Panc1 (cell line): ENCODE results near the gene STK26. TPM values are rescaled to one million over a fixed set of nuclear protein-coding genes. Genes with fewer than 3 reads are reported as not detected.

Source experiments
- ATAC-seq: fragments of 200-7000 bp; cut with Tn5 transposase; 2 replicates; pipeline ENCODE4 v1.9.1; 2020; ENCODE audit warnings: mild to moderate bottlenecking, moderate library complexity
- BruUV-seq: library from RNA; stranded (reverse); fragments of 400-500 nt; replicated peaks from 2 replicates; lab custom pipeline; 2021; lab: Mats Ljungman, UMichigan
- CTCF ChIA-PET: fragments of 300-600 bp; sonication (Branson Sonifier 250); formaldehyde crosslinking; loops from one replicate; lab custom pipeline; 2022; ENCODE audit warnings: antibody characterized with exemption; lab: Charles Lee
- POLR2A ChIA-PET: fragments of 300-600 bp; sonication (Branson Sonifier 250); formaldehyde crosslinking; loops from one replicate; lab custom pipeline; 2022; ENCODE audit warnings: antibody characterized with exemption; lab: Charles Lee
- DNase-seq: peaks from one replicate; pipeline ENCODE4 v3.0.0-alpha.2; 2010; ENCODE audit warnings: low read depth, low spot score
- H3K27ac ChIP-seq: 2 replicates; pipeline ENCODE4 v1.5.1; 2011; ENCODE audit warnings: mild to moderate bottlenecking, low read length, inconsistent platforms
- H3K27me3 ChIP-seq: fragments of 200-500 bp; sonication (Bioruptor generic); 2 replicates; pipeline ENCODE4 v1.6.0; 2014; ENCODE audit warnings: low read length, inconsistent platforms; ENCODE audit not compliant: control insufficient read depth, insufficient read depth
- H3K36me3 ChIP-seq: fragments of 200-500 bp; sonication (Bioruptor generic); 2 replicates; pipeline ENCODE4 v1.5.1; 2014; ENCODE audit warnings: inconsistent platforms, mild to moderate bottlenecking, low read length, moderate library complexity; ENCODE audit not compliant: control insufficient read depth, insufficient read depth
- H3K4me1 ChIP-seq: 2 replicates; pipeline ENCODE4 v1.5.1; 2011; ENCODE audit warnings: inconsistent platforms, mild to moderate bottlenecking, low read length, moderate library complexity; ENCODE audit not compliant: control insufficient read depth, insufficient read depth
- H3K4me3 ChIP-seq, 2 experiments: 2 replicates each; pipeline ENCODE4 v1.5.1; 2011 to 2012; ENCODE audit warnings: low read depth in 2 of 2, low read length in 2 of 2, mild to moderate bottlenecking in 2 of 2, inconsistent platforms in 1 of 2, moderate library complexity in 1 of 2
- H3K9me3 ChIP-seq: fragments of 200-500 bp; sonication (Bioruptor generic); 2 replicates; pipeline ENCODE4 v1.5.1; 2014; ENCODE audit warnings: low read depth, mild to moderate bottlenecking, inconsistent platforms, low read length, moderate library complexity; ENCODE audit not compliant: control insufficient read depth, insufficient read depth
- POLR2AphosphoS5 ChIP-seq: IDR thresholded peaks from 2 replicates; pipeline ENCODE4 v1.6.1; 2012; ENCODE audit warnings: mild to moderate bottlenecking, low read depth, low read length, moderate library complexity
- SIN3A ChIP-seq: IDR thresholded peaks from 2 replicates; pipeline ENCODE4 v1.6.1; 2012; ENCODE audit warnings: low read depth, mild to moderate bottlenecking, low read length, moderate library complexity, borderline replicate concordance; ENCODE audit not compliant: insufficient read depth
- TCF7L2 ChIP-seq: IDR thresholded peaks from 2 replicates; pipeline ENCODE4 v1.6.1; 2011; ENCODE audit warnings: mild to moderate bottlenecking, low read depth, low read length, inconsistent platforms
- in situ Hi-C: cut with HindIII; loops from 2 replicates; pipeline ENCODE4 v1.10.0; 2016; ENCODE audit warnings: low sequenced_read_pairs, low pct_unique_long_range_greater_than_20kb
- intact Hi-C: fragments of 100-400 bp; cut with micrococcal nuclease; formaldehyde crosslinking; loops from one replicate; pipeline ENCODE4 v1.10.0; 2022; ENCODE audit not compliant: unreplicated experiment
- total RNA-seq: library from RNA; stranded (reverse); gene quantifications from one replicate; pipeline ENCODE4 v1.2.1, GENCODE V29; 2021; ENCODE audit not compliant: unreplicated experiment
- TF ChIP-seq, protein P1 (sequence below): fragments of 450-650 bp; IDR thresholded peaks from 2 replicates; pipeline ENCODE4 v1.5.1; 2017; ENCODE audit warnings: mild to moderate bottlenecking
- TF ChIP-seq, protein P2 (sequence below), 2 experiments: IDR thresholded peaks; 2 replicates each; pipeline ENCODE4 v1.6.1; 2011 to 2012; ENCODE audit warnings: low read depth in 2 of 2, control low read depth in 1 of 2, low read length in 1 of 2, mild to moderate bottlenecking in 1 of 2, moderate library complexity in 1 of 2; ENCODE audit not compliant: insufficient read depth in 1 of 2

STK26 gene
- total RNA-seq, 1 experiment from 2014 or later, result 44.2 TPM

DNA sequence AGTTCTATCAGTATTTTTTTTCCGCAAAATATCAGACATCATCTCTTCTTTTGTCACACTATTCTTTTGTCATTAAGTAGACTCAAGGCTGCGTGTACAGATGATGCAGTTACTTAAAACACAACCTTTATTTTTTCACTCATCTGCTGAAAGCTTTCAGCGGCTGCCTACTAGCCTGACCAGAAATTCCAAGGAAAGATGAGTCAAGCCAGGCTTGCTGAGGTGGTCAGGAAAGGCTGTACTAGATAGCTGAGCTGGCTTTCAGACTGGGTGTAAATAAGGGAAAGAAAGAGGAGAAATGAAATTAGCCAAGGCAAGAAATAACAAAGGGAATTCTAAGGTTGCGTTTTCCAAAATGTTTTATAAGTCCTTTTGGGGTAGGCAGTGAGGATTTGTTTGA, 17.9 kb downstream of the STK26 start:
- ATAC-seq, result no peak
- Histone ChIP-seq H3K36me3 (no peaks in the 10 kb centered on the region), H3K27me3 (no peaks in the 10 kb centered on the region), H3K4me1 (no peaks in the 10 kb centered on the region; the same call in 1 of the 2 replicates), H3K9me3 (no peaks in the 10 kb centered on the region), H3K4me3 (no peak overlapping the region), H3K27ac (no peak overlapping the region)
- CTCF ChIA-PET, result no interaction called here
- BruUV-seq, result no TSS peak
- TF ChIP-seq SIN3A (no peak), TCF7L2 (no peak), POLR2AphosphoS5 (no peak)
- TF ChIP-seq, protein P1, sequence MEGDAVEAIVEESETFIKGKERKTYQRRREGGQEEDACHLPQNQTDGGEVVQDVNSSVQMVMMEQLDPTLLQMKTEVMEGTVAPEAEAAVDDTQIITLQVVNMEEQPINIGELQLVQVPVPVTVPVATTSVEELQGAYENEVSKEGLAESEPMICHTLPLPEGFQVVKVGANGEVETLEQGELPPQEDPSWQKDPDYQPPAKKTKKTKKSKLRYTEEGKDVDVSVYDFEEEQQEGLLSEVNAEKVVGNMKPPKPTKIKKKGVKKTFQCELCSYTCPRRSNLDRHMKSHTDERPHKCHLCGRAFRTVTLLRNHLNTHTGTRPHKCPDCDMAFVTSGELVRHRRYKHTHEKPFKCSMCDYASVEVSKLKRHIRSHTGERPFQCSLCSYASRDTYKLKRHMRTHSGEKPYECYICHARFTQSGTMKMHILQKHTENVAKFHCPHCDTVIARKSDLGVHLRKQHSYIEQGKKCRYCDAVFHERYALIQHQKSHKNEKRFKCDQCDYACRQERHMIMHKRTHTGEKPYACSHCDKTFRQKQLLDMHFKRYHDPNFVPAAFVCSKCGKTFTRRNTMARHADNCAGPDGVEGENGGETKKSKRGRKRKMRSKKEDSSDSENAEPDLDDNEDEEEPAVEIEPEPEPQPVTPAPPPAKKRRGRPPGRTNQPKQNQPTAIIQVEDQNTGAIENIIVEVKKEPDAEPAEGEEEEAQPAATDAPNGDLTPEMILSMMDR, result no peak
- TF ChIP-seq, protein P2, sequence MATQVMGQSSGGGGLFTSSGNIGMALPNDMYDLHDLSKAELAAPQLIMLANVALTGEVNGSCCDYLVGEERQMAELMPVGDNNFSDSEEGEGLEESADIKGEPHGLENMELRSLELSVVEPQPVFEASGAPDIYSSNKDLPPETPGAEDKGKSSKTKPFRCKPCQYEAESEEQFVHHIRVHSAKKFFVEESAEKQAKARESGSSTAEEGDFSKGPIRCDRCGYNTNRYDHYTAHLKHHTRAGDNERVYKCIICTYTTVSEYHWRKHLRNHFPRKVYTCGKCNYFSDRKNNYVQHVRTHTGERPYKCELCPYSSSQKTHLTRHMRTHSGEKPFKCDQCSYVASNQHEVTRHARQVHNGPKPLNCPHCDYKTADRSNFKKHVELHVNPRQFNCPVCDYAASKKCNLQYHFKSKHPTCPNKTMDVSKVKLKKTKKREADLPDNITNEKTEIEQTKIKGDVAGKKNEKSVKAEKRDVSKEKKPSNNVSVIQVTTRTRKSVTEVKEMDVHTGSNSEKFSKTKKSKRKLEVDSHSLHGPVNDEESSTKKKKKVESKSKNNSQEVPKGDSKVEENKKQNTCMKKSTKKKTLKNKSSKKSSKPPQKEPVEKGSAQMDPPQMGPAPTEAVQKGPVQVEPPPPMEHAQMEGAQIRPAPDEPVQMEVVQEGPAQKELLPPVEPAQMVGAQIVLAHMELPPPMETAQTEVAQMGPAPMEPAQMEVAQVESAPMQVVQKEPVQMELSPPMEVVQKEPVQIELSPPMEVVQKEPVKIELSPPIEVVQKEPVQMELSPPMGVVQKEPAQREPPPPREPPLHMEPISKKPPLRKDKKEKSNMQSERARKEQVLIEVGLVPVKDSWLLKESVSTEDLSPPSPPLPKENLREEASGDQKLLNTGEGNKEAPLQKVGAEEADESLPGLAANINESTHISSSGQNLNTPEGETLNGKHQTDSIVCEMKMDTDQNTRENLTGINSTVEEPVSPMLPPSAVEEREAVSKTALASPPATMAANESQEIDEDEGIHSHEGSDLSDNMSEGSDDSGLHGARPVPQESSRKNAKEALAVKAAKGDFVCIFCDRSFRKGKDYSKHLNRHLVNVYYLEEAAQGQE (IDR thresholded peaks at IDR 0.05; ENCODE audit: insufficient read depth in 1 of 2, low read depth in 2 of 2, low read length in 1 of 2), result no peak
- POLR2A ChIA-PET, result no interaction called here
- intact Hi-C loops, result no loop called here
- in situ Hi-C loops, result no loop called here
- DNase-seq, result no peak

DNA sequence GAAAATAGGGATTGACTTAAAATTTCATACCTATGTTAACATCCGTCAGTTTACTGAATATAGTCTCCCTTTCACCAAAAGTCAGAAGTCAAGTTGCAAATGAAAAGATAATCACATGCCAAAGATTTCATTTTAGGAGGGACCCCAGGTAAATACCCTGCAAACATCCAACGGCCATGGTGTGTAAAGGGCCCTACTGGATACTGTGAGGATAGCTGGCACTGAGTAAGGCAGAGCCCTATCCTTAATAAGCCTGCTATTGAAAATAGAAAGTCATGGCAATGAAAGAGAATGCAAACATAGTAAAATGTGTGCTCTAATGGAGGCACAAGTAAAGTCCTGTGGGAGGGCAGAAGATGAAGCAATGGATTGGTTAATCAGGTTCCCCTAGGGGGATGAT, 20.9 kb downstream of the STK26 start:
- ATAC-seq (no peak), DNase-seq (no peak)
- no peaks in the 10 kb centered on the region for H3K36me3 ChIP-seq
- no peaks in the 10 kb centered on the region for H3K9me3 ChIP-seq
- H3K27ac ChIP-seq, result no peak overlapping the region
- TF ChIP-seq, protein P2 (IDR thresholded peaks at IDR 0.05; ENCODE audit: insufficient read depth in 1 of 2, low read depth in 2 of 2, low read length in 1 of 2), result no peak
- TF ChIP-seq SIN3A (no peak), POLR2AphosphoS5 (no peak), TCF7L2 (no peak)
- TF ChIP-seq, protein P1, result no peak
- no peaks in the 10 kb centered on the region for H3K27me3 ChIP-seq
- ChIA-PET CTCF (no interaction called here), POLR2A (no interaction called here)
- intact Hi-C loops (no loop called here), in situ Hi-C loops (no loop called here)
- no peak overlapping the region for H3K4me3 ChIP-seq
- BruUV-seq, result no TSS peak
- H3K4me1 ChIP-seq, result no peaks in the 10 kb centered on the region; the same call in 1 of the 2 replicates
